K562 (cell line): ENCODE data around the gene APC. TPM values are rescaled to one million over a fixed set of nuclear protein-coding genes. Genes with fewer than 3 reads are reported as not detected.

ENCODE experiments used
- EHMT2 ChIP-seq: fragments of 450-650 bp; IDR thresholded peaks from 2 replicates; pipeline ENCODE4 v1.6.1; 2018; ENCODE audit warnings: antibody characterized with exemption
- GABPA ChIP-seq: fragments of 200-800 bp; sonication (Bioruptor generic); conservative IDR thresholded peaks from 2 replicates; pipeline ENCODE4 v1.6.1; 2016; ENCODE audit warnings: low read depth, missing genetic modification characterization, missing compliant biosample characterization
- HLTF ChIP-seq: fragments of 450-650 bp; IDR thresholded peaks from 2 replicates; pipeline ENCODE4 v1.6.1; 2016
- KDM1A ChIP-seq, 2 experiments: fragments of 450-650 bp; IDR thresholded peaks; 2 replicates each; pipeline ENCODE4 v1.6.1; 2016; ENCODE audit warnings: mild to moderate bottlenecking in 2 of 2
- MAFK ChIP-seq: IDR thresholded peaks from 2 replicates; pipeline ENCODE4 v1.6.1; 2011; ENCODE audit warnings: low read length, improper control_type of control experiment
- MECOM ChIP-seq: fragments of 250-450 bp; sonication (Bioruptor Pico); IDR thresholded peaks from 2 replicates; pipeline ENCODE4 v1.8.0; 2022; ENCODE audit warnings: inconsistent platforms
- POLR2H ChIP-seq: IDR thresholded peaks from 2 replicates; pipeline ENCODE4 v1.6.1; 2016; ENCODE audit warnings: missing genetic modification characterization, low read depth, mild to moderate bottlenecking, control low read depth, missing compliant biosample characterization, moderate library complexity
- SETDB1 ChIP-seq: IDR thresholded peaks from one replicate; pipeline ENCODE4 v1.6.1; 2012; ENCODE audit warnings: low read length, control low read depth, inconsistent platforms
- SIX5 ChIP-seq, 2 experiments: IDR thresholded peaks; 2 replicates each; pipeline ENCODE4 v1.6.1; 2011; ENCODE audit warnings: low read length in 2 of 2, borderline replicate concordance in 1 of 2, low read depth in 1 of 2, mild to moderate bottlenecking in 1 of 2, moderate library complexity in 1 of 2; ENCODE audit not compliant: insufficient read depth in 1 of 2
- SRSF1 ChIP-seq: fragments of 200-400 bp; formaldehyde crosslinking; IDR thresholded peaks from 2 replicates; pipeline ENCODE4 v1.6.1; 2017; ENCODE audit warnings: mild to moderate bottlenecking, low read depth, low read length, moderate library complexity
- polyA plus RNA-seq, 8 experiments: library from polyadenylated mRNA; depleted of rRNA in 4 of 8; stranded (reverse) in 5 of 8; unstranded in 3 of 8; fragments of >200 nt; fragmentation: Nextera tagmentation in 2 of 8; fragmentation: Illumina TruSeq in 1 of 8; extraction: Ambion mirVana in 2 of 8; extraction: Trizol in 1 of 8; gene quantifications; 2 replicates each; pipeline versions ENCODE4 v1.2.1 to v1.2.3, GENCODE V29; 2011 to 2014; ENCODE audit warnings: inconsistent platforms in 1 of 8, missing spikeins in 1 of 8
- total RNA-seq, 7 experiments: library from RNA; depleted of rRNA in 6 of 7; stranded (reverse); fragments of >200 nt in 6 of 7; fragmentation: Illumina TruSeq in 2 of 7; extraction: Trizol in 2 of 7; gene quantifications; 2 replicates each; pipeline versions ENCODE4 v1.2.1 to v1.2.3, GENCODE V29; 2011 to 2021; ENCODE audit warnings: low replicate concordance in 1 of 7
- TF ChIP-seq, protein P1 (sequence below), 2 experiments: fragments of 250-450 bp in 1 of 2; fragments of 450-650 bp in 1 of 2; sonication (Bioruptor Pico) in 1 of 2; IDR thresholded peaks; 2 replicates each; pipeline versions ENCODE4 v1.6.1 to v1.8.0; 2016 to 2021; ENCODE audit warnings: mild to moderate bottlenecking in 2 of 2, moderate library complexity in 2 of 2, missing compliant biosample characterization in 1 of 2, missing genetic modification characterization in 1 of 2
- TF ChIP-seq, protein P2 (sequence below): sonication (generic); formaldehyde crosslinking; IDR thresholded peaks from 2 replicates; pipeline ENCODE4 v1.8.0; 2022; ENCODE audit warnings: mild to moderate bottlenecking, missing genetic modification reagents
- TF ChIP-seq, protein P3 (sequence below): fragments of 250-450 bp; sonication (Bioruptor Pico); IDR thresholded peaks from 2 replicates; pipeline ENCODE4 v1.4.0; 2020

The APC gene
- total and polyA plus RNA-seq, 9 of the 15 experiments (the other 6 are each of a cell fraction or from before 2014, with no cell fraction given), result 5.7 to 29.5 (median 15.4) TPM

DNA sequence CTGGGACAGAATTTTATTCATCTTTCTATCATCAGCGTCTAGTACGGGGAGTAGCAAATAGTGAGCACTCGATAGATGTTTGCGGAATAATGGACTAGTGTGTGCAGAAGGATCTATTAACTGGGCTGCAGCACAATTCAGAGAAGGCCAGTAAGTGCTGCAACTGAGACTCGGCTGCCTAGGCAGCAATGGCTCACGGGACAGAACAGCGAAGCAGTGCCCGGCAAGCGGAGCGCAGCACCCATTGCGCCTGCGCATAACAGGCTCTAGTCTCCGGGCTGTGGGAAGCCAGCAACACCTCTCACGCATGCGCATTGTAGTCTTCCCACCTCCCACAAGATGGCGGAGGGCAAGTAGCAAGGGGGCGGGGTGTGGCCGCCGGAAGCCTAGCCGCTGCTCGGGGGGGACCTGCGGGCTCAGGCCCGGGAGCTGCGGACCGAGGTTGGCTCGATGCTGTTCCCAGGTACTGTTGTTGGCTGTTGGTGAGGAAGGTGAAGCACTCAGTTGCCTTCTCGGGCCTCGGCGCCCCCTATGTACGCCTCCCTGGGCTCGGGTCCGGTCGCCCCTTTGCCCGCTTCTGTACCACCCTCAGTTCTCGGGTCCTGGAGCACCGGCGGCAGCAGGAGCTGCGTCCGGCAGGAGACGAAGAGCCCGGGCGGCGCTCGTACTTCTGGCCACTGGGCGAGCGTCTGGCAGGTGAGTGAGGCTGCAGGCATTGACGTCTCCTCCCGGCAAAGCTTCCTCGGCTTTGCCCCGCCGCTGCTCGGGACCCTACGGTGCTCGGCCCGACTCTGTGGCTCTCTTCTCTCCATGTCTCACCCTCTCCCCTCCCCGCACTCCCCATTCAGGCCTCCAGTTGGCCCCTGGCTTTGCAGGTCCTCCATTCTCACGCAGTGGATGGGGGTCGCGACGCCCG is 30.2 kb upstream of the APC start (continued):
- TF ChIP-seq, protein P1, sequence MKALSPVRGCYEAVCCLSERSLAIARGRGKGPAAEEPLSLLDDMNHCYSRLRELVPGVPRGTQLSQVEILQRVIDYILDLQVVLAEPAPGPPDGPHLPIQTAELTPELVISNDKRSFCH (CRISPR knock-in tag; IDR thresholded peaks at IDR 0.05), result no peak
- TF ChIP-seq, protein P1 (tag; IDR thresholded peaks at IDR 0.05), result peak; percentile 52; the same call in 1 of the 2 replicates
- TF ChIP-seq, protein P2, sequence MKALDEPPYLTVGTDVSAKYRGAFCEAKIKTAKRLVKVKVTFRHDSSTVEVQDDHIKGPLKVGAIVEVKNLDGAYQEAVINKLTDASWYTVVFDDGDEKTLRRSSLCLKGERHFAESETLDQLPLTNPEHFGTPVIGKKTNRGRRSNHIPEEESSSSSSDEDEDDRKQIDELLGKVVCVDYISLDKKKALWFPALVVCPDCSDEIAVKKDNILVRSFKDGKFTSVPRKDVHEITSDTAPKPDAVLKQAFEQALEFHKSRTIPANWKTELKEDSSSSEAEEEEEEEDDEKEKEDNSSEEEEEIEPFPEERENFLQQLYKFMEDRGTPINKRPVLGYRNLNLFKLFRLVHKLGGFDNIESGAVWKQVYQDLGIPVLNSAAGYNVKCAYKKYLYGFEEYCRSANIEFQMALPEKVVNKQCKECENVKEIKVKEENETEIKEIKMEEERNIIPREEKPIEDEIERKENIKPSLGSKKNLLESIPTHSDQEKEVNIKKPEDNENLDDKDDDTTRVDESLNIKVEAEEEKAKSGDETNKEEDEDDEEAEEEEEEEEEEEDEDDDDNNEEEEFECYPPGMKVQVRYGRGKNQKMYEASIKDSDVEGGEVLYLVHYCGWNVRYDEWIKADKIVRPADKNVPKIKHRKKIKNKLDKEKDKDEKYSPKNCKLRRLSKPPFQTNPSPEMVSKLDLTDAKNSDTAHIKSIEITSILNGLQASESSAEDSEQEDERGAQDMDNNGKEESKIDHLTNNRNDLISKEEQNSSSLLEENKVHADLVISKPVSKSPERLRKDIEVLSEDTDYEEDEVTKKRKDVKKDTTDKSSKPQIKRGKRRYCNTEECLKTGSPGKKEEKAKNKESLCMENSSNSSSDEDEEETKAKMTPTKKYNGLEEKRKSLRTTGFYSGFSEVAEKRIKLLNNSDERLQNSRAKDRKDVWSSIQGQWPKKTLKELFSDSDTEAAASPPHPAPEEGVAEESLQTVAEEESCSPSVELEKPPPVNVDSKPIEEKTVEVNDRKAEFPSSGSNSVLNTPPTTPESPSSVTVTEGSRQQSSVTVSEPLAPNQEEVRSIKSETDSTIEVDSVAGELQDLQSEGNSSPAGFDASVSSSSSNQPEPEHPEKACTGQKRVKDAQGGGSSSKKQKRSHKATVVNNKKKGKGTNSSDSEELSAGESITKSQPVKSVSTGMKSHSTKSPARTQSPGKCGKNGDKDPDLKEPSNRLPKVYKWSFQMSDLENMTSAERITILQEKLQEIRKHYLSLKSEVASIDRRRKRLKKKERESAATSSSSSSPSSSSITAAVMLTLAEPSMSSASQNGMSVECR (CRISPR knock-in tag), result peak; percentile 67
- TF ChIP-seq, protein P3, sequence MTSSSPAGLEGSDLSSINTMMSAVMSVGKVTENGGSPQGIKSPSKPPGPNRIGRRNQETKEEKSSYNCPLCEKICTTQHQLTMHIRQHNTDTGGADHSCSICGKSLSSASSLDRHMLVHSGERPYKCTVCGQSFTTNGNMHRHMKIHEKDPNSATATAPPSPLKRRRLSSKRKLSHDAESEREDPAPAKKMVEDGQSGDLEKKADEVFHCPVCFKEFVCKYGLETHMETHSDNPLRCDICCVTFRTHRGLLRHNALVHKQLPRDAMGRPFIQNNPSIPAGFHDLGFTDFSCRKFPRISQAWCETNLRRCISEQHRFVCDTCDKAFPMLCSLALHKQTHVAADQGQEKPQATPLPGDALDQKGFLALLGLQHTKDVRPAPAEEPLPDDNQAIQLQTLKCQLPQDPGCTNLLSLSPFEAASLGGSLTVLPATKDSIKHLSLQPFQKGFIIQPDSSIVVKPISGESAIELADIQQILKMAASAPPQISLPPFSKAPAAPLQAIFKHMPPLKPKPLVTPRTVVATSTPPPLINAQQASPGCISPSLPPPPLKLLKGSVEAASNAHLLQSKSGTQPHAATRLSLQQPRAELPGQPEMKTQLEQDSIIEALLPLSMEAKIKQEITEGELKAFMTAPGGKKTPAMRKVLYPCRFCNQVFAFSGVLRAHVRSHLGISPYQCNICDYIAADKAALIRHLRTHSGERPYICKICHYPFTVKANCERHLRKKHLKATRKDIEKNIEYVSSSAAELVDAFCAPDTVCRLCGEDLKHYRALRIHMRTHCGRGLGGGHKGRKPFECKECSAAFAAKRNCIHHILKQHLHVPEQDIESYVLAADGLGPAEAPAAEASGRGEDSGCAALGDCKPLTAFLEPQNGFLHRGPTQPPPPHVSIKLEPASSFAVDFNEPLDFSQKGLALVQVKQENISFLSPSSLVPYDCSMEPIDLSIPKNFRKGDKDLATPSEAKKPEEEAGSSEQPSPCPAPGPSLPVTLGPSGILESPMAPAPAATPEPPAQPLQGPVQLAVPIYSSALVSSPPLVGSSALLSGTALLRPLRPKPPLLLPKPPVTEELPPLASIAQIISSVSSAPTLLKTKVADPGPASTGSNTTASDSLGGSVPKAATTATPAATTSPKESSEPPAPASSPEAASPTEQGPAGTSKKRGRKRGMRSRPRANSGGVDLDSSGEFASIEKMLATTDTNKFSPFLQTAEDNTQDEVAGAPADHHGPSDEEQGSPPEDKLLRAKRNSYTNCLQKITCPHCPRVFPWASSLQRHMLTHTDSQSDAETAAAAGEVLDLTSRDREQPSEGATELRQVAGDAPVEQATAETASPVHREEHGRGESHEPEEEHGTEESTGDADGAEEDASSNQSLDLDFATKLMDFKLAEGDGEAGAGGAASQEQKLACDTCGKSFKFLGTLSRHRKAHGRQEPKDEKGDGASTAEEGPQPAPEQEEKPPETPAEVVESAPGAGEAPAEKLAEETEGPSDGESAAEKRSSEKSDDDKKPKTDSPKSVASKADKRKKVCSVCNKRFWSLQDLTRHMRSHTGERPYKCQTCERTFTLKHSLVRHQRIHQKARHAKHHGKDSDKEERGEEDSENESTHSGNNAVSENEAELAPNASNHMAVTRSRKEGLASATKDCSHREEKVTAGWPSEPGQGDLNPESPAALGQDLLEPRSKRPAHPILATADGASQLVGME (CRISPR knock-in tag), result no peak
- TF ChIP-seq MAFK (no peak), POLR2H (tag) (peak; percentile 34), MECOM (CRISPR knock-in tag) (0 out of 2 replicates have a peak, but pooled peaks have one; percentile 22), SRSF1 (no peak), GABPA (tag) (peak; percentile 82), HLTF (no peak), KDM1A (IDR thresholded peaks at IDR 0.05) (no peak), EHMT2 (no peak), SETDB1 (peak; percentile 47), SIX5 (IDR thresholded peaks at IDR 0.05; ENCODE audit: borderline replicate concordance in 1 of 2, insufficient read depth in 1 of 2, low read depth in 1 of 2, low read length in 2 of 2) (no peak)
